Neural cell (in vitro differentiated cells): ENCODE measurements around the gene ANKMY1.

Source experiments
- CTCF ChIP-seq: fragments of 450-650 bp; IDR thresholded peaks from 2 replicates; pipeline ENCODE4 v1.5.1; 2014; ENCODE audit warnings: antibody characterized with exemption, mild to moderate bottlenecking, moderate library complexity; ENCODE audit not compliant: poor library complexity, severe bottlenecking
- EP300 ChIP-seq: fragments of 450-650 bp; conservative IDR thresholded peaks from 2 replicates; pipeline ENCODE4 v1.6.1; 2014; ENCODE audit warnings: antibody characterized with exemption, mild to moderate bottlenecking, moderate library complexity; ENCODE audit not compliant: poor library complexity, severe bottlenecking
- EZH2 ChIP-seq: fragments of 200-600, 300-800 bp; shearing (Covaris generic), sonication (generic); IDR thresholded peaks from 2 replicates; pipeline ENCODE4 v1.6.1; 2014; ENCODE audit warnings: antibody characterized with exemption, low read length, borderline replicate concordance, mild to moderate bottlenecking; ENCODE audit not compliant: insufficient read depth, poor library complexity, severe bottlenecking
- POLR2AphosphoS5 ChIP-seq: IDR thresholded peaks from 2 replicates; pipeline ENCODE4 v1.6.1; 2012
- RAD21 ChIP-seq: fragments of 450-650 bp; conservative IDR thresholded peaks from 2 replicates; pipeline ENCODE4 v1.6.1; 2014; ENCODE audit warnings: antibody characterized with exemption, mild to moderate bottlenecking, moderate library complexity
- REST ChIP-seq: IDR thresholded peaks from 2 replicates; pipeline ENCODE4 v1.6.1; 2012; ENCODE audit warnings: borderline replicate concordance
- SMC3 ChIP-seq: fragments of 450-650 bp; conservative IDR thresholded peaks from 2 replicates; pipeline ENCODE4 v1.6.1; 2014; ENCODE audit warnings: antibody characterized with exemption, mild to moderate bottlenecking, moderate library complexity; ENCODE audit not compliant: poor library complexity

GRCh38 chr2:240453461-240454105, 104.2 kb downstream of the ANKMY1 start:
- TF ChIP-seq CTCF (no peak), EZH2 (no peak), POLR2AphosphoS5 (peak; percentile 70), REST (peak; percentile 13), RAD21 (no peak), SMC3 (no peak), EP300 (peak; percentile 43)
